HPDE6-E6E7 (cell line): ENCODE results near the gene CAPN11.
"Not testable (repeated sequence)": the region's sequence is repeated elsewhere in the genome, so short reads cannot be mapped to it uniquely, and the experiment has no call there.

ENCODE experiments used
- DNase-seq: peaks from one replicate; pipeline ENCODE4 v3.0.0; 2011; ENCODE audit warnings: missing footprints; ENCODE audit errors: extremely low spot score

Gene CAPN11

GRCh38 chr6:44228433-44228832, 69.8 kb downstream of the CAPN11 start:
- no peak for DNase-seq

GRCh38 chr6:44228836-44229235, 70.2 kb downstream of the CAPN11 start:
- DNase-seq: no peak

GRCh38 chr6:44229376-44230033, 70.9 kb downstream of the CAPN11 start:
- no peak for DNase-seq

- DNase-seq: no peak
Observed at GRCh38 chr6:44230034-44230675, 71.5 kb downstream of the CAPN11 start.

GRCh38 chr6:44231426-44231825, 72.8 kb downstream of the CAPN11 start:
- DNase-seq: not testable (repeated sequence)

GRCh38 chr6:44232676-44233566, 74.3 kb downstream of the CAPN11 start:
- DNase-seq: no peak

- DNase-seq: no peak
Observed at GRCh38 chr6:44233567-44234100, 75.0 kb downstream of the CAPN11 start.
